HepG2 (cell line): ENCODE measurements around the gene COL9A3. TPM values are rescaled to one million over a fixed set of nuclear protein-coding genes. Genes with fewer than 3 reads are reported as not detected.

ENCODE experiments used
- ARID2 ChIP-seq: sonication (generic); formaldehyde crosslinking; IDR thresholded peaks from 2 replicates; pipeline ENCODE4 v1.8.1; 2022; ENCODE audit warnings: mild to moderate bottlenecking, missing genetic modification reagents, borderline replicate concordance
- CEBPG ChIP-seq: IDR thresholded peaks from 2 replicates; pipeline ENCODE4 v1.6.1; 2016
- CREM ChIP-seq, 2 experiments: sonication (generic) in 1 of 2; formaldehyde crosslinking in 1 of 2; IDR thresholded peaks; 2 replicates each; pipeline versions ENCODE4 v1.4.0 to v1.6.1; 2016 to 2020; ENCODE audit warnings: antibody characterized with exemption in 1 of 2, mild to moderate bottlenecking in 1 of 2, missing genetic modification reagents in 1 of 2
- CSRNP2 ChIP-seq: sonication (generic); formaldehyde crosslinking; conservative IDR thresholded peaks from 2 replicates; pipeline ENCODE4 v1.8.0; 2022; ENCODE audit warnings: low read depth, missing genetic modification reagents
- ELF1 ChIP-seq: sonication (generic); formaldehyde crosslinking; IDR thresholded peaks from 2 replicates; pipeline ENCODE4 v1.4.0; 2020; ENCODE audit warnings: missing genetic modification reagents
- GLI4 ChIP-seq: sonication (generic); formaldehyde crosslinking; IDR thresholded peaks from 2 replicates; pipeline ENCODE4 v1.5.1; 2020; ENCODE audit warnings: missing genetic modification reagents, mild to moderate bottlenecking, moderate library complexity, borderline replicate concordance
- KAT2B ChIP-seq: fragments of 150-350 bp; IDR thresholded peaks from 2 replicates; pipeline ENCODE4 v1.6.1; 2014; ENCODE audit warnings: low read depth, low read length, borderline replicate concordance
- MAFF ChIP-seq: IDR thresholded peaks from 2 replicates; pipeline ENCODE4 v1.6.1; 2011; ENCODE audit warnings: low read depth, low read length, improper control_type of control experiment
- NFYC ChIP-seq: IDR thresholded peaks from 2 replicates; pipeline ENCODE4 v1.6.1; 2016; ENCODE audit warnings: missing genetic modification reagents, missing compliant biosample characterization
- NR2F6 ChIP-seq, 2 experiments: IDR thresholded peaks; 2 replicates each; pipeline ENCODE4 v1.6.1; 2016; ENCODE audit warnings: antibody characterized with exemption in 1 of 2, mild to moderate bottlenecking in 1 of 2
- NRL ChIP-seq: sonication (generic); formaldehyde crosslinking; IDR thresholded peaks from 2 replicates; pipeline ENCODE4 v1.5.0; 2020; ENCODE audit warnings: missing genetic modification reagents, mild to moderate bottlenecking, moderate library complexity, borderline replicate concordance
- POLR2G ChIP-seq: fragments of 200-400 bp; formaldehyde crosslinking; IDR thresholded peaks from 2 replicates; pipeline ENCODE4 v1.6.1; 2018; ENCODE audit warnings: mild to moderate bottlenecking, low read depth, low read length, moderate library complexity
- PREB ChIP-seq: sonication (generic); formaldehyde crosslinking; IDR thresholded peaks from 2 replicates; pipeline ENCODE4 v1.4.0; 2020; ENCODE audit warnings: missing genetic modification reagents
- RAD21 ChIP-seq: fragments of 450-650 bp; formaldehyde crosslinking; IDR thresholded peaks from 2 replicates; pipeline ENCODE4 v1.5.0; 2020; ENCODE audit warnings: mild to moderate bottlenecking
- SIX4 ChIP-seq: sonication (generic); formaldehyde crosslinking; IDR thresholded peaks from 2 replicates; pipeline ENCODE4 v1.4.0; 2020; ENCODE audit warnings: missing genetic modification reagents
- SOX13 ChIP-seq, 3 experiments: fragments of 450-650 bp in 1 of 3; sonication (generic) in 1 of 3; formaldehyde crosslinking in 1 of 3; IDR thresholded peaks in 2 of 3; conservative IDR thresholded peaks in 1 of 3; 2 replicates each; pipeline versions ENCODE4 v1.5.0 to v1.6.1; 2016 to 2020; ENCODE audit warnings: antibody characterized with exemption in 1 of 3, mild to moderate bottlenecking in 1 of 3, missing compliant biosample characterization in 1 of 3, missing genetic modification reagents in 1 of 3, moderate library complexity in 1 of 3
- TBX2 ChIP-seq: sonication (generic); formaldehyde crosslinking; IDR thresholded peaks from 2 replicates; pipeline ENCODE4 v1.5.0; 2020; ENCODE audit warnings: missing genetic modification reagents, mild to moderate bottlenecking, borderline replicate concordance
- ZBTB7A ChIP-seq: sonication (generic); formaldehyde crosslinking; IDR thresholded peaks from 2 replicates; pipeline ENCODE4 v1.8.0; 2022; ENCODE audit warnings: mild to moderate bottlenecking, missing genetic modification reagents
- ZFX ChIP-seq: sonication (generic); formaldehyde crosslinking; IDR thresholded peaks from 2 replicates; pipeline ENCODE4 v1.4.0; 2020; ENCODE audit warnings: mild to moderate bottlenecking, low read depth, missing genetic modification reagents, moderate library complexity
- ZNF207 ChIP-seq: fragments of 450-650 bp; IDR thresholded peaks from 2 replicates; pipeline ENCODE4 v1.6.1; 2016; ENCODE audit warnings: antibody characterized with exemption, borderline replicate concordance
- ZNF224 ChIP-seq: sonication (generic); formaldehyde crosslinking; IDR thresholded peaks from 2 replicates; pipeline ENCODE4 v1.5.0; 2020; ENCODE audit warnings: mild to moderate bottlenecking, missing genetic modification reagents
- ZNF251 ChIP-seq: sonication (generic); formaldehyde crosslinking; IDR thresholded peaks from 2 replicates; pipeline ENCODE4 v1.9.0; 2021; ENCODE audit warnings: mild to moderate bottlenecking, missing genetic modification reagents
- ZNF644 ChIP-seq: IDR thresholded peaks from 2 replicates; pipeline ENCODE4 v1.6.1; 2016; ENCODE audit warnings: low read depth
- ZNF782 ChIP-seq: sonication (generic); formaldehyde crosslinking; IDR thresholded peaks from 2 replicates; pipeline ENCODE4 v1.4.0; 2020; ENCODE audit warnings: missing genetic modification reagents, mild to moderate bottlenecking, borderline replicate concordance
- polyA plus RNA-seq, 8 experiments: library from polyadenylated mRNA; depleted of rRNA in 3 of 8; stranded (reverse) in 7 of 8; unstranded in 1 of 8; fragments of >200 nt; fragmentation: Illumina TruSeq in 4 of 8; extraction: Trizol in 4 of 8; gene quantifications; 2 replicates each; pipeline versions ENCODE4 v1.2.1 to v1.2.3, GENCODE V29; 2011 to 2016; ENCODE audit warnings: low read depth in 4 of 8, missing spikeins in 1 of 8, mixed read lengths in 1 of 8; ENCODE audit not compliant: insufficient read depth in 1 of 8
- total RNA-seq, 5 experiments: library from RNA; depleted of rRNA; stranded (reverse); fragments of >200 nt; fragmentation: Illumina TruSeq; extraction: Trizol; gene quantifications; 2 replicates each; pipeline ENCODE4 v1.2.3, GENCODE V29; 2016; ENCODE audit warnings: low read depth in 1 of 5

COL9A3 gene
- total and polyA plus RNA-seq, 2 of the 13 experiments (the other 11 are each of a cell fraction or from before 2014, with no cell fraction given): 155 to 204 TPM

- TF ChIP-seq SIX4 (CRISPR knock-in tag) (peak; percentile 64), NFYC (peak; percentile 74), NRL (peak; percentile 95), NR2F6 (IDR thresholded peaks at IDR 0.05) (no peak), NR2F6 (CRISPR knock-in tag; IDR thresholded peaks at IDR 0.05) (peak; percentile 68; the same call in 1 of the 2 replicates), ZNF251 (CRISPR knock-in tag) (0 out of 2 replicates have a peak, but pooled peaks have one; percentile 52), GLI4 (CRISPR knock-in tag) (peak; percentile 98), POLR2G (peak; percentile 60; the same call in 1 of the 2 replicates), KAT2B (no peak), CSRNP2 (CRISPR knock-in tag) (no peak), TBX2 (CRISPR knock-in tag) (peak; percentile 98), PREB (CRISPR knock-in tag) (peak; percentile 94; the same call in 1 of the 2 replicates), SOX13 (IDR thresholded peaks at IDR 0.05) (peak; percentile 44; the same call in 1 of the 2 replicates), SOX13 (CRISPR knock-in tag; conservative IDR thresholded peaks at IDR 0.05 in 1 of 2, IDR thresholded peaks at IDR 0.05 in 1 of 2) (peak in 1 of 2 experiments; percentile 67; a peak in 2 of 4 replicates), ZNF224 (no peak; the same call in 1 of the 2 replicates), CEBPG (CRISPR knock-in tag) (peak; percentile 48; the same call in 1 of the 2 replicates), RAD21 (no peak; the same call in 1 of the 2 replicates), ZBTB7A (CRISPR knock-in tag) (peak; percentile 89), ARID2 (CRISPR knock-in tag) (peak; percentile 78; the same call in 1 of the 2 replicates), MAFF (no peak), ELF1 (CRISPR knock-in tag) (peak; percentile 62), ZNF207 (no peak), ZNF644 (CRISPR knock-in tag) (0 out of 2 replicates have a peak, but pooled peaks have one; percentile 18), ZFX (CRISPR knock-in tag) (peak; percentile 87), CREM (IDR thresholded peaks at IDR 0.05) (peak; percentile 51), CREM (CRISPR knock-in tag; IDR thresholded peaks at IDR 0.05) (no peak), ZNF782 (peak; percentile 97)
Observed at GRCh38 chr20:62861726-62862336, 45.0 kb downstream of the COL9A3 start, which contains the start of gene TCFL5 (continued).
